Type B pancreatic cell (in vitro differentiated cells): Measurements from ENCODE around the gene UTY. TPM values are rescaled to one million over a fixed set of nuclear protein-coding genes. Genes with fewer than 3 reads are reported as not detected.

Experiments
- DNase-seq: peaks from one replicate; pipeline ENCODE4 v3.0.0; 2021; ENCODE audit warnings: mixed read lengths; ENCODE audit not compliant: unreplicated experiment; ENCODE audit errors: extremely low spot score
- H3K27ac Mint-ChIP-seq: 2 replicates; pipeline ENCODE4 v1.8.0; 2021; ENCODE audit warnings: mild to moderate bottlenecking, mixed read lengths
- H3K27me3 Mint-ChIP-seq: 2 replicates; pipeline ENCODE4 v1.8.0; 2021; ENCODE audit warnings: mixed read lengths
- H3K36me3 Mint-ChIP-seq: 2 replicates; pipeline ENCODE4 v1.8.0; 2021; ENCODE audit warnings: mixed read lengths
- H3K4me1 Mint-ChIP-seq: one replicate; pipeline ENCODE4 v1.8.0; 2021; ENCODE audit warnings: mixed read lengths; ENCODE audit not compliant: unreplicated experiment
- H3K4me3 Mint-ChIP-seq: 2 replicates; pipeline ENCODE4 v1.8.0; 2021; ENCODE audit warnings: mild to moderate bottlenecking, mixed read lengths
- H3K9me3 Mint-ChIP-seq: 2 replicates; pipeline ENCODE4 v1.8.0; 2021; ENCODE audit warnings: mixed read lengths
- CTCF ChIP-seq: fragments of 200-600 bp; sonication (generic); conservative IDR thresholded peaks from 2 replicates; pipeline ENCODE4 v1.5.0; 2021; ENCODE audit warnings: antibody characterized with exemption, mild to moderate bottlenecking
- total RNA-seq: library from RNA; stranded (reverse); gene quantifications from 2 replicates; pipeline ENCODE4 v1.2.1, GENCODE V29; 2021; ENCODE audit warnings: low replicate concordance

The UTY gene
- total RNA-seq, 1 donor from 2014 or later = not detected

- Mint-ChIP-seq H3K9me3 (no peaks in the 10 kb centered on the region), H3K36me3 (no peaks in the 10 kb centered on the region), H3K4me3 (no peak overlapping the region), H3K4me1 (no peaks in the 10 kb centered on the region), H3K27ac (no peak overlapping the region), H3K27me3 (no peaks in the 10 kb centered on the region)
- no peak for TF ChIP-seq CTCF
- DNase-seq = no peak
Observed at GRCh38 chrY:13398876-13399275, 81.0 kb downstream of the UTY start.

- H3K9me3 Mint-ChIP-seq = no peaks in the 10 kb centered on the region
- H3K4me3 Mint-ChIP-seq = no peak overlapping the region
- no peaks in the 10 kb centered on the region for H3K36me3 Mint-ChIP-seq
- H3K27ac Mint-ChIP-seq = no peak overlapping the region
- H3K4me1 Mint-ChIP-seq = no peaks in the 10 kb centered on the region
- TF ChIP-seq CTCF = no peak
- DNase-seq = no peak
- H3K27me3 Mint-ChIP-seq = no peaks in the 10 kb centered on the region
Observed at GRCh38 chrY:13381110-13381683, 98.6 kb downstream of the UTY start.

GRCh38 chrY:13370868-13371800 lies 108.7 kb downstream of the UTY start:
- Mint-ChIP-seq H3K36me3 (no peaks in the 10 kb centered on the region), H3K4me1 (no peaks in the 10 kb centered on the region), H3K9me3 (no peaks in the 10 kb centered on the region), H3K27ac (no peak overlapping the region), H3K27me3 (no peaks in the 10 kb centered on the region), H3K4me3 (no peak overlapping the region)
- no peak for TF ChIP-seq CTCF
- no peak for DNase-seq

- H3K4me3 Mint-ChIP-seq = no peak overlapping the region
- no peaks in the 10 kb centered on the region for H3K36me3 Mint-ChIP-seq
- H3K27ac Mint-ChIP-seq = no peak overlapping the region
- H3K27me3 Mint-ChIP-seq = no peaks in the 10 kb centered on the region
- no peaks in the 10 kb centered on the region for H3K9me3 Mint-ChIP-seq
- H3K4me1 Mint-ChIP-seq = no peaks in the 10 kb centered on the region
- no peak for DNase-seq
- no peak for TF ChIP-seq CTCF
Observed at GRCh38 chrY:13370245-13370644, 109.6 kb downstream of the UTY start.

- no peaks in the 10 kb centered on the region for H3K9me3 Mint-ChIP-seq
- no peaks in the 10 kb centered on the region for H3K27me3 Mint-ChIP-seq
- H3K4me3 Mint-ChIP-seq = no peak overlapping the region
- no peak overlapping the region for H3K27ac Mint-ChIP-seq
- no peaks in the 10 kb centered on the region for H3K36me3 Mint-ChIP-seq
- DNase-seq = no peak
- H3K4me1 Mint-ChIP-seq = no peaks in the 10 kb centered on the region
- no peak for TF ChIP-seq CTCF
Observed at GRCh38 chrY:13368513-13368845, 111.4 kb downstream of the UTY start.
